Keratinocyte (primary cell): ENCODE results near the gene ZMYND12.

Experiments
- CTCF ChIP-seq, 3 experiments: IDR thresholded peaks in 1 of 3; conservative IDR thresholded peaks in 1 of 3; optimal IDR thresholded peaks in 1 of 3; 2 replicates in 2 of 3; 3 replicates in 1 of 3; pipeline versions ENCODE3 to v1.5.1; 2011; ENCODE audit warnings: low read length in 3 of 3, mild to moderate bottlenecking in 3 of 3, moderate library complexity in 2 of 3, control low read depth in 1 of 3, inconsistent platforms in 1 of 3; ENCODE audit not compliant: insufficient read depth in 2 of 3; ENCODE audit errors: extremely low read depth in 1 of 3
- EZH2 ChIP-seq: IDR thresholded peaks from one replicate; pipeline ENCODE4 v1.6.1; 2012; ENCODE audit warnings: inconsistent platforms, mild to moderate bottlenecking, low read length, moderate library complexity

- TF ChIP-seq CTCF (optimal IDR thresholded peaks at IDR 0.05 in 1 of 3, IDR thresholded peaks at IDR 0.05 in 1 of 3, conservative IDR thresholded peaks at IDR 0.05 in 1 of 3; ENCODE audit: extremely low read depth in 1 of 3, insufficient read depth in 2 of 3, low read length in 3 of 3) (no peak), EZH2 (no peak)
Observed at GRCh38 chr1:42424201-42424600, 31.6 kb downstream of the ZMYND12 start.
